Suppressor macrophage treated with lipopolysaccharide for 1 hour (primary cell): ENCODE results near the gene USP6.
"Not testable (repeated sequence)": the region's sequence is repeated elsewhere in the genome, so short reads cannot be mapped to it uniquely, and the experiment has no call there.

ENCODE experiments used
- DNase-seq, 3 donors: peaks; one replicate each; pipeline ENCODE4 v3.0.0-alpha.2; 2020 to 2022

Gene USP6

DNA sequence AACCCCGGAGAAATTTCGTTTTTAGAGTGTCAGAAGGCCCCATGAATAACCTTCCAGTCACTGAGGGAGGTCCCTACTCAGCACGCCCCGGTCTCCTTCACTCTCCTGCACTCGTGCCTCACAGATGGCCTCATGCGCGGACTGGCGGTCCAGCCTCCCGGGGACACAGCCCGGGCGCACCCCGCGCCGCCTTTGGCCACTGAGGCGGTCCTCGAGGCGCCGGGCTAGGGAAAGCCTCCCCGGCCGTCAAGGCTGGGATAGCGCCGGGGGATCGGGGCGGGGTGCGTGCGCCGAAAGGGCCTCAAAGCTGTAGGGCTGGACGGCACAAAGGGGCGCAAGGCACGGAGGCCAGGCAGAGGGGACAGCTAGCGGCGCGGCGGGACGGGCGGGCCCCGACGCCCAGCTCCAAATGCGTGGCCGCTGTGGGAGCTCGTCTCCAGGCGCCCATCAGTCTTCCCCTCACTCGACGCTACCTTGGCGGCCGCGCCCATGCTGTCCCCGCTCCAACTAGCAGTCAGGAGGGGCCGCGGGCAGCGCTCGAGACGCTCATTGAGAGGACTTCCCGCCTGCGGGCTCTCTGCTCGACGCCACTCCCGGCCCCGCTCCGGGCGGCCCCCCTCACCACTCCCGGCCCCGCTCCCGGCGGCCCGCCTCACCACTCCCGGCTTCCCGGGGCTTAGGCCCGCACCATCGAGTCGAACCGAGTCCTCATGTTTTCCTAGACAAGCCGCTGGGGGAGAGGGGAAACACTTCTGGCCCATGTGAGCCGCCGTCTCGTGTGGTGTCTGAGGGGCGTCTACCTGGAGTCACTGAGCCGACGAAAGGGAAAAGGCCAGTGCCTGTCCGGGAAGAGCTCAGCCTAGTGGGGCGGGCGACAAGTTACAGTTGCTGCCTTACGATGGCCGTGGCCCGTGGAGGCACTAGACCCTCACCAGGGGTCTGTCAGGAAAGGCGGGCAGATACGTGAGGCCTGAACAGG, at the start of gene USP6:
USP6 (plus strand) TSS at position 360 of the 979 bp plus-strand sequence. CDS start 14,336 bp downstream, outside the sequence.
- DNase-seq = no peak

DNA sequence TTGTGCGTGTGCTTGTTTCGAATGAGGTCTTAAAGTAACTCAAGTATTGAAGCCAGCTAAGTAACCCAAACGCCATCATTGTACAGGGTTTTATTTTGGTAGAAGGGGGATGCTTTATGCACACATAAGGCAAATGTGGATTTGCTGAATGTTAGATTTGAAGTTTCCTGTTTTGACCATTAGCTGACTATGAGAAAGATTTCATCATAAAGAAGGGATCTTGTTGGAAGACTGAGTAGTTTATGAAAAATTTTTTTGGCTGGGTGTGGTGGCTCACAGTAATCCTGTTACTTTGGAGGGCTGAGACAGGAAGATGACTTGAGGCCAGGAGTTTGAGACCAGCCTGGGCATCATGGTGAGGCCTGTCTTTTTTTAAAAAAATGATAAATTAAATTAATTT, 47.6 kb upstream of the USP6 start:
- DNase-seq = peak; percentile 7 to 51 (median 27)

DNA sequence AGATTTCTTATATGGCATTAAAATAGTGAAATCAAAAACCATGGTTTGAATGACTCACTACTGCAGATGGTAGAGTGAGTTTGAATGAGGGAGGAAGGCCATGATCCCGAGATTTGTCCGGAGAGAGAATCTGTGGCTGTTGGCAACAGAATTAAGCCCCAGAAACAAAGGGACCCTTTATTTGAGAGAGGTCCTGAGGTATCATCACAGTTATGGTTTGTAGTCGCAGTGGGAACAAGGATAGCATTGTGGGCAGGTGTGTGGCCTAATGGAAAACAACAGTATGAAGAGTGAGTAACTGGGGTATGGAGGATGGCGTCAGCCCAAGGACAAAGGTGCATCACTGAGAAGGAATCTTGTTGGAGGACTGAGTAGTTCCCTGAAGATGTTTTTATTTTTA, 46.1 kb upstream of the USP6 start:
- DNase-seq = no peak

DNA sequence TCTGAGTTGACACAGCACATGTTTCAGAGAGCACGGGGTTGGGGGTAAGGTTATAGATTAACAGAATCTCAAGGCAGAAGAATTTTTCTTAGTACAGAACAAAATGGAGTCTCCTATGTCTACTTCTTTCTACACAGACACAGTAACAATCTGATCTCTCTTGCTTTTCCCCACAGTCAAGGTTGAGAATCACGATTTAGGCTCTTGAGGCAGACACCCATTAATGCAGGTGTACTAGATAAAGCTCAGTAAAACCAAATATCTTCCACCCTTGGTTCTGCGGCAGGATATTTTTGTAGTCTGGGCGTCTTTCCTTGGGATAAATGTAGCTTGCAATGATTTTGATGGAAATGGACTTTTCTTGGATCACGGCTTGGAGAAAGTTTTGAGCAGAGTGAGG, 40.4 kb upstream of the USP6 start:
- DNase-seq = not testable (repeated sequence)

DNA sequence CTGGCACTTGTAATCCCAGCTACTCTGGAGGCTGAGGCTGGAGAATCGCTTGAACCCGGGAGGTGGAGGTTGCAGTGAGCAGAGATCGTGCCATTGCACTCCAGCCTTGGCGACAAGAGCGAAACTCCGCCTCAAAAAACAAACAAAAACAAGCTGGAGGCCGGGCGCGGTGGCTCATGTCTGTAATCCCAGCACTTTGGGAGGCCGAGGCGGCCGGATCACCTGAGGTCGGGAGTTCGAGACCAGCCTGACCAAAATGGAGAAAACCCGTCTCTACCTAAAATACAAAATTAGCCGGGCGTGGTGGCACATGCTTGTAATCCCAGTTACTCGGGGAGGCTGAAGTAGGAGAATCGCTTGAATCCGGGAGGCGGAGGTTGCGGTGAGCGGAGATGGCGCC, 38.6 kb upstream of the USP6 start:
- DNase-seq = not testable (repeated sequence)

DNA sequence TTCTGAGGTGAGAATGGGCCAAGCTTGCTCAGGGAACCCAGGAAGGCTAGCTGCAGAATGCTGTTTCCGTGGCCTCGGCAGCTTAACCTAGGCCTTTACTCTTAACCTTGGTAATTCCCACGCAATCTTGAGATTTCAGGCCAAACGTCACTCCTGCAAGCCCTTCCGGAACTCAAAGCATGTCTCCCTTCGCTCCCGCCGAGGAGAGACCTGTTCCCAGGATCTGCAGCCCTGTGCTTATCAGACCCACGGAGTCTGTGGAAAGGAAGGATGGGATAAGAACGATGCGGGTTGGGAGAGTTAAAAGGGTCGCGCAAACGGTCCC, 38.1 kb upstream of the USP6 start:
- DNase-seq = no peak

DNA sequence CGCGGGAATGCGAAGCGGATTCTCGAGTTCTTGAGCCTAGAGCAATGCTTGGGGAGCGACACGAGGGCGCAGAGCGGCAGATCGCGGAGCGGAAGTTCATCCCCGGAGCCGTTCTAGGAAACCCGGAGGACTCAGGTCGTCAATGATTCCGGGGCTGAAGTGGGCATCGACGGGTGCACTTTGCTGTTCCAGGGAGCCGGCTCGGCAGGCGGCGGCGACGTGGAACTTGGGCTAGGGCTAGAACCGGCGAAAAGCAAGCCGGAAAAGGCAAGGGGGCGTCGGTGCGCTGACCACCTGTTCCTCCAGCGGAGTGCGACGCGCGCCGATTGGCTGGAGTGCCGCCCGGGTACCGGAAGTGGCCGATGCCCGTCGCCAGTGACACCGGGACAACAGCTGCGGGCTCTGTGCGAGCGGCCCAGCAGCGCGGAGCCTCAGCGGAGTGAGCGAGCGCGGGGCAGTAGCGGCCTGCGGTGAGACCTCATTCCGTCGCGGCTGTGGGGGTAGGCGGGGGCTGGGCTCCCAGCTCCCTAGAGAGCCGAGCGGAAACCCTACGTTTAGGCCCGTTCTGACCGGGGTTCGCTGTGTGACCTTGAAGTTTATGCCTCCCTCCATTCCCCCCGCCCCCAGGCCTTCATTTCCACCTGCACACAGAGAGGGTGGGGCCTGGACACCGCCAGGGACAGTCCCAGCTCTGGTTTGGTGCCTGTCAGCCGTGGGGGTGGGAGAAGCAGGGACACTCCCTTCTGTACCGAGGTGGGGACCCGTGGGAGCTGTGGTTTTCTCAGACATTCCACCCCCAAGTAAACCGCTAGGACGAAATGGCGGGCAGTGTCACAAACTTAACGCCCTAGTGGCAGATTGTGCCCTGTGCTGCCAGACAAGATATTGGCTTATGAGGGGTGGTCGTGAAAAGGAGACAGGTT, 37.5 kb upstream of the USP6 start, which contains the start of gene ZFP3:
ZFP3 (plus strand) TSS at position 362 of the 923 bp plus-strand sequence. CDS start 13,038 bp downstream, outside the sequence.
- peak; percentile 76 to 86 (median 77) for DNase-seq

DNA sequence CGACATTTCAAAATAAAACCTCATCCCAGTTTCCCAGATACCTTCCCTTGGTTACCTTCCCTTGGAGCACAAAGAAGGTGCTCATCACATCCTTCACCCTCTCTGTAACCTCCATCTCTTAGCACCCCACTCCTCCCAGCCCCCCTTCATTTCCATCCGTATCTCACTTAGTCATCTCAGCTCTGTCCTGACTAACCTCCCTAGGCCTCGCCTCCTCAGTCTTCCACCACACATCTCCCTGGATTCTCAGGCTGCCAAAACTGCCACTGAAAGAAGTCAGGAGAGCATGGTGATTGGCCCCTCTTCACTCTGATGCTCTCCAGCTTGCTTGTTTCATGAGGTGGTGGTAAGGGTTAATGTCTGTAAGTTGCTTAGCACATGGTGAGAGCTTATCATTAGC, 35.2 kb upstream of the USP6 start:
- no peak for DNase-seq

DNA sequence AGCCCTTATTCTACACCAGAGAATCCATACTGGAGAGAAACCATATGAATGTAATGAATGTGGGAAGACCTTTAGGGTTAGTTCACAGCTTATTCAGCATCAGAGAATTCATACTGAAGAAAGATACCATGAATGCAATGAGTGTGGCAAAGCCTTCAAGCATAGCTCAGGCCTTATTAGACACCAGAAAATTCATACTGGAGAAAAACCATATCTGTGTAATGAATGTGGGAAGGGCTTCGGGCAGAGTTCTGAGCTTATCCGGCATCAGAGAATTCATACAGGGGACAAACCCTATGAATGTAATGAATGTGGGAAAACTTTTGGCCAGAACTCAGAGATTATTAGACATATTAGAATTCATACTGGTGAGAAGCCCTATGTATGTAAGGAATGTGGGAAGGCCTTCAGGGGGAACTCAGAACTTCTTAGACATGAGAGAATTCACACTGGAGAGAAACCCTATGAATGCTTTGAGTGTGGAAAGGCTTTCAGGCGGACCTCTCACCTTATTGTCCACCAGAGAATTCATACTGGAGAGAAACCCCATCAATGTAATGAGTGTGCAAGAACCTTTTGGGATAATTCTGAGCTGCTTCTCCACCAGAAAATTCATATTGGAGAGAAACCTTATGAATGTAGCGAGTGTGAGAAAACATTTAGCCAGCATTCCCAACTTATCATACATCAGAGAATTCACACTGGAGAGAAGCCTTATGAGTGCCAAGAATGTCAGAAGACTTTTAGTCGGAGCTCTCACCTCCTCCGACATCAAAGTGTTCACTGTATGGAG, 23.4 kb upstream of the USP6 start:
- DNase-seq = no peak

DNA sequence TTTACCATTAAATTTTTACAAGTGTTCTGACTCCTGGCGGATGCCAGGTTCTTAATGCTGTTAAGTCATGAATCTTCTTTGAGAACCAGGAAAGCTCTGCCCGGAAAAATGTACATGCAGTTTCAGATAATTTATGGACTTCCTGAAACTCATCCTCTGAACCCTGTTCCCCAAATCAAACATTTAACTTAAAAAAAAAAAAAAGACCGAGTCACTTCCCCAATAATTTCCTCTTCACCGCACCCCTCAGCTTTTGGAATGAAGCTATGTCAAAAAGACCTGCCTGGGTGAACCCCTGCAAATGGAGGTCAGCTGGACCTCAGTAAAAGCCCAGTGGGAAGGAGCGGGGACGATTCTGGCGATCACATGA, 19.1 kb upstream of the USP6 start:
- DNase-seq = peak in 2 of 3 donors; percentile 21 to 31

DNA sequence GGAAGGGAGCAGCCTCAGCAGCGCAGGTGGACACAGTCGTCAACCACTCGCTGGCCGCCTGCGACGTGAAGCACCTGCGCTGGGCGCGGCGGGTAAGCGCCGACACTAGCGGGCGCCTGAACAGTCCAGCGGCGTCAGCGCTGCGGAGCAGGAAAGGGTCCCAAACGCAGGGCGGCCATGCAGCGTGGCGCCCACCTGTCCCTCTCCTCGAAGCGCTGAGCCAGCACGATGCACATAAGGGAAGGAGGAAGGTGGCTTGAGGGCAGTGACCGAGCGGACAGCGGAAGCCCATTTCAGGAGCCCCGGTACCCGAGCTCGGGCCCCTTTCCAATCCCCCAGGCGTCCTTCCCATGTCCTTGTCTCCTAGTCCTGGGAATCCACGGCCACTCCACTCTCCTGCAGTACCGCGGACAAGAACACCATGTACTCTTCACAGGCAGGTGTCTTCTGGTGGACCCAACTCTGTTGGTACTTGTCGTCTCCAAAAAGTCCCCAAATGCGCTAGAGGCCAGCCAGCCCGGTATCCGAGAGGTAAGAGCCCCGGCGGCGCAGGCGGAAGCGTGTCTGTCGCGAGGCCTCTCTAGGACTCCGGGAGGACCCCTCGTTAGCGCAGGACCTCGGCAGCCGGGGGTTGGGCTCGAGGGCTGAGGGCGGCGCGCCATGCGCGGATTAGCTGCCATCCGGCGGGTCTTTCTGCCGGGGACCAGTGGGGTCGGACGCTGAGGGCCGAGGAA, 18.6 kb upstream of the USP6 start:
- no peak for DNase-seq

DNA sequence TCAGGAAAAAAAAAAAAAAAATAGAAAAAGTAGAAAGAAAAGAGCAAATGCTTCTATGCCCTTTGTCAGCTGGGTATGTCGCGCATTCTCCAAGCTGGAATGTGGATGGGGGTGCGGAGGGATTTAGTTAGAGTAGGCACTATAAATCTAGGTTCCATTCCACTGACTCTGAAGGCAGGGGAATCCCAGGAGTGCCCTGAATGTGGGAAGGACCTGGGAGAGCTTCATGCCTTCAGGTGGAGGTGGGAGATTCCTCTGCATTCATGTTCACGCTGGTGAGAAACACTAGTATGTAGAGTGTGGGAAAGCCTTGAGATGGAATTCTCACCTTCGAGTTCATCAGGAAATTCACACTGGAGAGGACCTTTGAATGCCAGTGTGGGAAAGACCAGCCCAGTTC, 16.6 kb upstream of the USP6 start:
- DNase-seq = no peak

DNA sequence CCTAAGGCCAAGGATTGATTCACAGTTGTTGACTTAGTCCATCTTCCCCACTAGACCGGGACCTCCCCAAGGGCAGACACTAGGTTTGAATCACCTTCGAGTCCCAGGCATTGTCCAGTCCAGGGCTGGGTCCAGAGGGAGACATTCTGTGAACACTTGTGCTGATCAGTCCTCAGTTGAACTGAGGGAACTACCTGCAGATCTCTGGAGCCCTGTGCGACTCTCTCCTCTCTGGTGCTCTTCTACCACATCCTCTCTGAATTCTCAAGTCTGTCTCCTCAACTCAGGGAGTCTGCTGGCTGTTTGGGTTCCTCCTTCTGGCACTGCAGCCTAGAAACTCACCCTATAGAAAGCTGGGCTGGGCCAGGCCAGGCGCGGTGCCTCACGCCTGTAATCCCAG, 15.0 kb upstream of the USP6 start:
- no peak for DNase-seq

DNA sequence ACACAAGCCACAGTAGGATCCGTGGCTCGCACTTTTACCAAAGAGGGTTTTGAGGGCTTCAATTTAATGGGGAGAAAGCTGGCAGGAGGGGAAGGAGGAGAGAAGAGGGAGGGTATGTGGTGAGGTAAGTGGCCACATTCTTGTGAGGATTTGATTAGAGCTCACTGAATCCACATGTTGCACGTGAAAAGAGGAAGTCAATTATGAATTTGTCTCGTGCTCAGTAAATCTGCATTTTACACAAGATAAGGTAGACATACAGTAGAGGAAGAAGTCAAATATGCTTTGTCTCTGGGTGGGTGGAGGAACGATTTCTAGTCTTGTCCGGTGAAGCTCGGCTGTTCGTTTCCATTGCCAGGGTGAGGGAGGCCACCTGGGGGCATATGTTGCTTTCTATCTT, 5.0 kb upstream of the USP6 start:
- peak in 1 of 3 donors; percentile 29 for DNase-seq

DNA sequence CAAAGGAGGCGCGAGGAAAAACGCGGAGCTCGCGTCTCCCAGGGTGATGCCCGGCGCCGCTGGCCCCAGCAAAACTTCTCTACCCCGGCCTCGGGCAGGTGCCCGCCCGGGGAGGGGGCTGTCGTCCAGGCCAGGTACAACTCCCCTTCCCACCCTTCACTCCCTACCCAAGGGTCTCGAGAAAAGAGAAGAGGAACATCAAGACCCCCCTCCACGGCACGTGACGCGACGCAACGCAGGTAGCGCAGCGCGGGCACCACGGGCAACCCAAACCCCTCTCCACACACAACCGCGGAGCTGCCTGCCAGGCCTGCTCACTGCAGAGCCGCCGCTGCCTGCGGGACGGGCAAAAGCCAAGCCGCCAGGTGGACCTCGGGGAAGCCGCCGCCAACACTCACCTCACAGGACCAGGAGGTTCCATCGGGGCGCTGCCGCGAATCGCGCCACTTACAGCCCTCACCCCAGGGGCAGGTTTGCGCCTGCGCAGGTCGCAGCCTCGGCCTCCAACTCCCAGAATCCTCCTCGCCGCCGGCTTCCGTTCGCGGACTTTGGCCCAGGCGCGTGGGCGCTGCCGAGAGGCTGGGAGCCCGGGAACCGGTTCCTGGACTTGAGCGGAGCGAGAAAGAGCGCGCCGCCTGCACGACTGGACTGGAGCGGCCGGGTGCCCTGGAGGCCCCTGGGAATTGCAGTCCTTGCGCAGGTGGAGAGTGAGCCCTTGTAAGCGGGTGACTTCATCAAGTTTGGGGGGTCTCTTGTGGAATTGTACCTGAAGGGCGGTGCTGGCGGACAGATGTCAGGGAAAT, 4.2 kb upstream of the USP6 start, which contains the start of gene ZNF232:
ZNF232 (minus strand) TSS at position 477 of the 803 bp plus-strand sequence; CDS start at position 421, 56 bp downstream.
- peak; percentile 97 to 99 (median 99) for DNase-seq

DNA sequence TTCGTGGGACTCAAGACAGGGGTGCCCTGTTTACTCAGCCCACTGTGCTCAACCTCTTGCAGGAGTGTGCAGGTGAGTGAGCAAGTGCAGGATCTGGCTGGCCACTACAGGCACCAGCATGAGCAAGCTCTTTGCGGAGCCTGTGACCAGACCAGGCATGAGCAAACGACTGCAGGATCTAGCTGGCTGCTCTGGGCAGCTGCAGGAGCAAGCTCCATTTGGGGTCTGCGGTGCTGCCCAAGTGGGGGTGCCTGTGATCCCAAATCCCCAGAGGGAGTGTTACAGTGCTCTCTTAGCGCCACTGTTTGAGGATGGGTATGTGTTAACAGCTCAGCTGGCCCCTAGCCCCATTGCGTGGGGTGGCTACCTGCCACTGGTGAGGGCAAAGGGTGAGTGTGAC, 2.4 kb downstream of the USP6 start:
- no peak for DNase-seq

DNA sequence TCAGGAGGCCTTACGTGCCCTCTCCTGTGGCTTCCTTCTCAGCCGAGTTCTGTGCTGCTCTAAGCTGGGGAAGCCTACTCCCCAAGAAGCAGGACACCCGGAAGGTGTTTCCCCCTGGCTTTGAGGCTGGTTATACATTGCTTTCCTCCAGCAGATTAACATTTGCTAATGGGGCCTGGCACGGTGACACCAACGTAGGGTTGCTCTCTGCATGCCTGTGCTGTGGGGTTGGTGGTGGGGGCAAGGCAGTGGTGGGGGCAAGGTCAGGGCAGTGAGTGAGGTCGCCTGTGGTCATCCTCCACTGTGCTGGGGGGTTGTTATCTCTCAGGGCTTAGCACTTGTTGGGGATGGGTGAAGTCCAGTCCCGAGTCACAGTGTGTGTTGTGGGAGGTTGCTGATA, 4.2 kb downstream of the USP6 start:
- no peak for DNase-seq

DNA sequence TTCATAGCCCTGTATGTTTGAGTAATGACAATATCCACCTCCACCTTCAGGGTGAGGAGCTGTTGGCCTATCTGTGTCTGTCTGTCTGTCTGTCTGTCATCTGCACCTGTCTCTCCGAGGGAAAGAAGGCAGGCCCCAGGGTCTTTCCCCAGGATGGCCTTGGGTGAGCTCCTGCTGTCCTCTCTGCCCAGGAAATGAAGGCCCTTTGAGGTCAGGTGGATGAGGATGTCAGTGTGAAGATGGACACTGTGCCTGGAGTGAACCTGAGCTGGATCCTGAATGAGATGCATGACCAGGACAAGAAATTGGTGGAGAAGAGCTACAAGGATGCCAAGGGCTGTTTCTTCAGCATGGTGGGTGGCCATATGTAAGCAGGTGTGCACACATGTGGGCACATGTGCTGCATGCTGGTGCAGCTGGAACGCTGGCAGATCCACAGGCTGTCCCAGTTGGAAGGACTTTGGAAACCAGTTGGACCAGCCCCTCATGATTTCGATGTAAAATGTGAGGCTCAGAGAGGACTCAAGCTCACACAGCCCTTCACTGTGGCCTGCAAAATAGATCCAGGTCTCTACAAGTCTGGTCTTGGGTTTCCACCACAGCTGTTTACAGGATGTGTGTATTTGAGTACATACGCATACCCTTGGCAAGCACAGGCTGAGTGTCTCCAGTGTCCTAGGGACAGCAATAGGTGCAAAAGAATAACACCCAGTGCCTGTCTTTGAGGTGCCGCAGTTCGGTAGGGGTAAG, 4.8 kb downstream of the USP6 start:
- not testable (repeated sequence) for DNase-seq

DNA sequence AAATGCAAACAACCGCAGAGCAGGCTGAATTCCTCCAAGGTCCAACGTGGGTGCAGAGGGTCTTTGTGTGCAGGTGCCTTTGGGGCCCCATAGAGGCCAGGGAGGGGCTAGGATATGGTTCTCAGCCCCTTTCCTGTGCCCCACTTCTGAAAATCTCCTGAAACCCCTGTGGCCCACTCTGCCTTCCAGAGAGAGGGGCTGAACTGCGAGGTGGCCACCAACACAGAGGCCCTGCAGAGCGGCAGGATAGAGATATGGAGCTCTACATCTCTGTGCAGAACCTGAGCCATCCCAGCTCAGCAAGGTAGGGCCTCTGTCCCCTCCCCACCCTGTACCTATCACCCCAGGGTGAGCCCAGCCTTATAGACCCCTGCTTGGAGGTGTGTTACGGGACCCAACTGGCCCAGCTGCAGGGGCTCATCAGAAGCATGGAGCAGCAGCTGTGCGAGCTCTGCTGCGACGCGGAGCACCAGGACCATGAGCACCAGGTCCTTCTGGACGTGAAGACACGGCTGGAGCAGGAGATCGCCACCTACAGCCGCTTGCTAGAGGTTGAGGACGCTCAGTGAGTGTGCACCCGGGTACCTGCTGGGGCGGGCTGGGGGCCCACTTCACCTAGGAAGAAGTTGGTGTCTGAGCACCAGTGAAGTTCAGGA, 5.5 kb downstream of the USP6 start:
- DNase-seq = no peak

DNA sequence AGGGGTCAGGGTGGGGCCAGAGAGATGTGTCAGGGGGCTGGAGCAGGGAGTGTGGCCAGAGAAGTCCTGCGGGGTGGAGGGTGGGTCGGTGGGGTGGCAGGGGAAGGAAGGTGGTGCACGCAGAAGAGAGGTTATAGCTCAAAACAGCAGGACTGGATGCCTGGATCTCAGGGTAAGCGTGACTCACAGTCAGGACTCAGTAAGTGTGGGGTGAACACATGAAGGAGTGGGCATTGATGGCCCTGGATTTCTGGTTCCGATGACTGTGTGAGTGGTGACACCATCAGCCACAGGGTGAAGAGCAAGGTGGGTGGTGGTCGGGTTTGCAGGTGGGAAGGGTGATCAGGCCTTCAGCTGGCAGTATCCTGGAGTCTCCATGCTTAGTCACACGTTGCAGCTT, 6.2 kb downstream of the USP6 start:
- DNase-seq = peak; percentile 23 to 38 (median 30)
